Left ventricle myocardium inferior (tissue), 1 donor: Measurements from ENCODE around the gene MEIKIN. TPM values are rescaled to one million over a fixed set of nuclear protein-coding genes. Genes with fewer than 3 reads are reported as not detected.

ENCODE experiments used
- DNase-seq: peaks from one replicate; pipeline ENCODE4 v3.0.0-alpha.2; 2020
- H3K27ac ChIP-seq: fragments of 200-600 bp; replicated peaks from 2 replicates; pipeline ENCODE4 v1.8.0; 2021
- H3K27me3 ChIP-seq: fragments of 200-600 bp; 2 replicates; pipeline ENCODE4 v1.8.0; 2021; ENCODE audit warnings: low read depth
- H3K36me3 ChIP-seq: fragments of 200-600 bp; 2 replicates; pipeline ENCODE4 v1.8.0; 2021
- H3K4me1 ChIP-seq: fragments of 200-600 bp; 2 replicates; pipeline ENCODE4 v1.8.0; 2021
- H3K4me3 ChIP-seq: fragments of 200-600 bp; 2 replicates; pipeline ENCODE4 v1.8.0; 2021; ENCODE audit warnings: mild to moderate bottlenecking, moderate library complexity
- H3K9me3 ChIP-seq: fragments of 200-600 bp; replicated peaks from 2 replicates; pipeline ENCODE4 v1.8.0; 2021
- intact Hi-C: fragments of 100-400 bp; cut with micrococcal nuclease; formaldehyde crosslinking; loops from one replicate; pipeline ENCODE4 v1.11.0; 2022
- total RNA-seq: library from RNA; stranded (reverse); fragmentation: NEBNext Ultra II Directional; extraction: Animal tissue kit (Norgen Biotek cat#: 25700); gene quantifications from one replicate; pipeline ENCODE4 v1.2.1, GENCODE V29; 2021
- TF ChIP-seq, protein P1 (sequence below): fragments of 200-600 bp; IDR thresholded peaks from 2 replicates; pipeline ENCODE4 v1.8.0; 2021; ENCODE audit warnings: antibody characterized with exemption, mild to moderate bottlenecking, borderline replicate concordance
- donor health status: DM: no; HTN: yes; CAD: no; lungs with severe emphysema.

Gene MEIKIN
- total RNA-seq, 1 donor from 2014 or later: not detected

DNA sequence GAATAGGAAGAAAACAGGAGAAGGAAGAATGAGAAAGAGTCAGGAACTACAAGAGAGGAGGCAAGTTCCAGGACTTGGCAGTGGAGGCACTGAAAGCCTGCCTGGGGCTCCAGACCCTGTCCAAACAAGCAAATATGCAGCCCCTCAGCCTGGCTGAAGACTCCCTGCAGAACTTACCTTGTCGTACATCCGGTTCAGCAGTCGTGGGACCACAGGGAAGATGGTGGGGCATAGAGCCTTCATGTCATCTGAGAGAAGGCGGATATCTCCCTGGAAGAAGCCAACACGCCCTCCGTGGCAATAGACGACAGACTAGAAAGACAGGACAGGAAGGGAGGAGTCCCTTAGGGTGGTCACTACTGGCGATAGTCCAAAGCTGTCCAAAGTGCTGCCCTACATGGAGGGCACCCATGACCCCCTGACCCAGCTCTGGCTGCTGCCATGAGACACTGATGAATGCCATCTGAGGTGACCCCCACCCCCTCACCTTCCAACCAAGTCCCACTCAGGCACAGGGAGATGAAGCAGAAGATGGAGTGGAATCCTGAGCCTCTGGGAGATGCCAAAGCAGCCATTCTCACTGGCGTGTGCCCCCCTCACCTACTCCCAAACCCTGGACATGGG, 27.7 kb upstream of the MEIKIN start:
- no peaks in the 10 kb centered on the region for H3K27me3 ChIP-seq

DNA sequence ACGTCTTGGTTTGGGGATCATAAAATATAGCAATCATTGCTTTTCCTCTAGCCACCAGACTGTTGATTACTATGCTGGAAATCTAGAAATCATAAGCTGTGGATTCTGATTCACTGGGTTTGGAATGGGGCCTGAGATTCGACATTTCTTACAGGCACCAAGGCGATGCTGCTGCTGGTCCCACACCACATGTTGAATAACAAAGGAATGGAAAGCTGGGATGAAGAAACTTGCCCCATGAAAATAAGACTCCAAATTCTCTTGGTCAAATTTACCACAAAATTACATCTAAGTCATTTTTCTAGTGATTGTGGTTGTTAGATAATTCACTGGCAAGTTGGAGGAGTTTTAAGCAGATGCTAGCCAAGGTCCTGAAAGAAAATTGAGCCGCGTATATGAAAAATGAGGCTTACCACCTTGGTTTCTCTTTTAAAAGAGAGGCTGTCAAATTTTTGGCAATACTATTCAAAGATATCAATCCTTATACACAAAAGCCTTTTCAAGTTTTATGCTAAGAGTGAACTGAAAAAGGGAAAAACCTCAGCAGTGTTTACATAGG, 23.0 kb upstream of the MEIKIN start:
- Histone ChIP-seq H3K9me3 (no peaks in the 10 kb centered on the region), H3K4me3 (no peak overlapping the region), H3K27ac (no peak overlapping the region), H3K4me1 (no peaks in the 10 kb centered on the region), H3K27me3 (no peaks in the 10 kb centered on the region), H3K36me3 (no peaks in the 10 kb centered on the region)
- TF ChIP-seq, protein P1, sequence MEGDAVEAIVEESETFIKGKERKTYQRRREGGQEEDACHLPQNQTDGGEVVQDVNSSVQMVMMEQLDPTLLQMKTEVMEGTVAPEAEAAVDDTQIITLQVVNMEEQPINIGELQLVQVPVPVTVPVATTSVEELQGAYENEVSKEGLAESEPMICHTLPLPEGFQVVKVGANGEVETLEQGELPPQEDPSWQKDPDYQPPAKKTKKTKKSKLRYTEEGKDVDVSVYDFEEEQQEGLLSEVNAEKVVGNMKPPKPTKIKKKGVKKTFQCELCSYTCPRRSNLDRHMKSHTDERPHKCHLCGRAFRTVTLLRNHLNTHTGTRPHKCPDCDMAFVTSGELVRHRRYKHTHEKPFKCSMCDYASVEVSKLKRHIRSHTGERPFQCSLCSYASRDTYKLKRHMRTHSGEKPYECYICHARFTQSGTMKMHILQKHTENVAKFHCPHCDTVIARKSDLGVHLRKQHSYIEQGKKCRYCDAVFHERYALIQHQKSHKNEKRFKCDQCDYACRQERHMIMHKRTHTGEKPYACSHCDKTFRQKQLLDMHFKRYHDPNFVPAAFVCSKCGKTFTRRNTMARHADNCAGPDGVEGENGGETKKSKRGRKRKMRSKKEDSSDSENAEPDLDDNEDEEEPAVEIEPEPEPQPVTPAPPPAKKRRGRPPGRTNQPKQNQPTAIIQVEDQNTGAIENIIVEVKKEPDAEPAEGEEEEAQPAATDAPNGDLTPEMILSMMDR: no peak
- intact Hi-C loops: no loop called here
- DNase-seq: no peak

More for the DNA sequence above, 27.7 kb upstream of the MEIKIN start:
- no peaks in the 10 kb centered on the region for H3K9me3 ChIP-seq
- no peaks in the 10 kb centered on the region for H3K36me3 ChIP-seq
- no peaks in the 10 kb centered on the region for H3K4me1 ChIP-seq
- intact Hi-C loops: no loop called here
- TF ChIP-seq, protein P1: no peak
- no peak overlapping the region for H3K27ac ChIP-seq
- no peak overlapping the region for H3K4me3 ChIP-seq
- DNase-seq: no peak

GRCh38 chr5:131966551-131966950, 21.1 kb upstream of the MEIKIN start:
- Histone ChIP-seq H3K36me3 (no peaks in the 10 kb centered on the region), H3K9me3 (no peaks in the 10 kb centered on the region), H3K27me3 (no peaks in the 10 kb centered on the region), H3K27ac (no peak overlapping the region), H3K4me1 (no peaks in the 10 kb centered on the region), H3K4me3 (no peak overlapping the region)
- TF ChIP-seq, protein P1: no peak
- DNase-seq: no peak
- intact Hi-C loops: no loop called here

GRCh38 chr5:131965826-131966415, 20.5 kb upstream of the MEIKIN start:
- H3K27ac ChIP-seq: no peak overlapping the region
- H3K4me1 ChIP-seq: no peaks in the 10 kb centered on the region
- TF ChIP-seq, protein P1: no peak
- H3K36me3 ChIP-seq: no peaks in the 10 kb centered on the region
- H3K4me3 ChIP-seq: no peak overlapping the region
- no peaks in the 10 kb centered on the region for H3K27me3 ChIP-seq
- no peaks in the 10 kb centered on the region for H3K9me3 ChIP-seq
- intact Hi-C loops: no loop called here
- DNase-seq: no peak

GRCh38 chr5:131959906-131960305, 14.4 kb upstream of the MEIKIN start:
- TF ChIP-seq, protein P1: no peak
- Histone ChIP-seq H3K4me3 (no peak overlapping the region), H3K27ac (no peak overlapping the region), H3K36me3 (no peaks in the 10 kb centered on the region), H3K9me3 (no peaks in the 10 kb centered on the region), H3K4me1 (no peaks in the 10 kb centered on the region), H3K27me3 (no peaks in the 10 kb centered on the region)
- intact Hi-C loops: no loop called here
- no peak for DNase-seq
